Endometrial microvascular endothelial cells (primary cell): ENCODE measurements around the gene SLC6A9. TPM values are rescaled to one million over a fixed set of nuclear protein-coding genes. Genes with fewer than 3 reads are reported as not detected.

Experiments
- in situ Hi-C: cut with HindIII; loops from 2 replicates; pipeline ENCODE4 v1.10.0; 2017; ENCODE audit warnings: low sequenced_read_pairs, low pct_unique_long_range_greater_than_20kb; ENCODE audit errors: inconsistent ontology term
- total RNA-seq: library from RNA; depleted of rRNA; stranded (reverse); fragments of >200 nt; gene quantifications from one replicate; pipeline ENCODE4 v1.2.3, GENCODE V29; 2015; ENCODE audit errors: inconsistent ontology term

The SLC6A9 gene
- total RNA-seq, 1 donor from 2014 or later: 0.28 TPM

GRCh38 chr1:44033041-44033575 is 1.8 kb upstream of the SLC6A9 start:
- in situ Hi-C loops: no loop called here

- in situ Hi-C loops: no loop called here
Observed at GRCh38 chr1:44032170-44032790, 1.0 kb upstream of the SLC6A9 start.

DNA sequence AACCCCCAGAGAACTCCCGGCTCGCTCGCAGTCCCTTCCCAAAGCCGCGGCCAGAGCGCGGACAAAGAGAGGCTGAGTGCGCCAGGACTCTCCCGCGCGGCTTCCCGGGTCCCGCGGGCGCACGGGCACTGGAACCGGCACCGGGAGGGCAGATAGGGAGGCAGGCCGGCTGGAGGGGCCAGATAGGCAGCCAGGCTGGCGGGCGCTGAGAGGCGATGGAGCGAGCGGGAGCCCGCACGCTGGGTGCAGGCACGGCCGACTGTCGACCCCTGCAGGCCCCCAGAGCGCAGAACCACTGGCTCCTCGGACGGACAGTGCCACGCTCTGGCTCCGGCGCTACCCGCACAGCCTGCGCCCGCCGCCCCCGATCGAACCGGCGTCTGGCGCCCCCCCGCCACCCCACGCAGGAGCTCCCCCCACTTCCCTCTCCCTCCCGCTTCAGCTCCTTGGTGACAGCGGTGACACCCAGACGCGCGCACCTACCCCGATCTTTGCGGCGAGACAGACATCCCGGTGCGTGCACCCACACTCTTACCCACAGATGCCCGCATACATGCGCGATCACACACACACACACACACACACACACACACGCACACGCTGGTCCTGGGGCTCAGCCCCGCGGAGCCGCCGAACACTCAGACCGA is 534 bp downstream of the SLC6A9 start:
- in situ Hi-C loops: no loop called here

DNA sequence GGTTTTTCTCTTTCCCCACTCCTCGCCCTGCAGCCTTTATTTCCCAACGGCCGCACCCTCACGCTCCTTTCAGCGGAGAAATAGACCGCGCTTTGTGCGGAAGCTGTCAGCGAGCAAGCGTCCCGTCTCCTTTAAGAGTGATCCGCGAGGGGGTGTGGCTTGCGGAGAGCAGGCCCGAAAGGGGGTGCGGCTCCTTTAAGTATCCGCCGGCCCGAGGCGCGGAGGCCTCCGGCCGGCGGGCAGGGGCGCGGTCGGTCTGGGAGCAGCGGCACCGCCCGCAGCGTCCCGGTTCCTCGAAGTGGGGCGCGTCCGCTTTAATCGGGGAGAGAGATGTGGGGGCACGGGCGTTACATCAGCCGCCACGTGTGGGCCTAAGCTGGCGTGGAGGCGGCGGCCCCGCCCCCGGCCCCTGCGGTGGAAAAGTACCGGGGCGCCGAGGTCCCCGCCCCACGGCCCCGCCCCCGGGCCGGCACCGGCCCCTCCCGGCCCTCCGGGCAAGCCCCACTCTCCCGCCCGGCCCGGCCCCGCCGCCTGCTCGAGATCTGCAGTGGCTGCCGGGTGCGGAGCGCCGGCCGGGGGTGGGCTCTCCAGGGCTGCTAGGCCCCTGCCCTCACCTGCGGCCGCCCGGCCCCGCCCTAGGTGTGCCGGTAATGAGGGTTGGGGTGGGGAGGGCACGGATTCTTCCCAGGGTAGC is 1.2 kb downstream of the SLC6A9 start:
- in situ Hi-C loops: no loop called here

DNA sequence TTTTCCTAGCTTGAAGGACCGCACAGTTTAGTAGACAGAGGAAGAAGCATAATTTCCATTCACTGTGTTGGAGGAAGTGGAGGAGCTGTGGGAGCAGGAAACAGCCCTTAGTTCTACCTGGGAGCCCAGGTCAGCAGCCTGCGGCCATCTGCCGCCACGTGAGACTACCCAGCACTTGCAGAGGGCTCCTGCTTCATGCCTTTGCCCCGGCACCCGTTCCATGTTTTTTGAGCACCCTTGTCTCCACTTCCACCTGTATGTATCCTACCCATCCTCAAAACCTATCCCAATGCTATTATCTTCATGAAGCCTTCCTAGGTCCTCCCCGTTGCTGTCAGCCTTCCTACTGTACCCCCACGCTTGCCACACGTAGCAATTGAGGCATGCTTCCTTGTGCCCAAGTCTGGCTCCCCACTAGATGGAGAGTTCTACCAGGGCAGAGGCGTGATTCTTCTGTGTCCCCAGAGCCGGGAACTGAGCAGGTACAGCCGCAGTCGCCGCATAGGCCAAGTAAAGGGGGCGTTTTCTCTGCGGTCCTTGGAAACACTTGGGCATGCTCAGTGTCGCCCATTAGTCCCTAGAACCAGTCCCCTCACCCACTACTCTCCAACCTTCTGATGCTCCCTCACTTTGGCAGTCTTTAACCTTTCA is 1.9 kb downstream of the SLC6A9 start:
- in situ Hi-C loops: no loop called here

DNA sequence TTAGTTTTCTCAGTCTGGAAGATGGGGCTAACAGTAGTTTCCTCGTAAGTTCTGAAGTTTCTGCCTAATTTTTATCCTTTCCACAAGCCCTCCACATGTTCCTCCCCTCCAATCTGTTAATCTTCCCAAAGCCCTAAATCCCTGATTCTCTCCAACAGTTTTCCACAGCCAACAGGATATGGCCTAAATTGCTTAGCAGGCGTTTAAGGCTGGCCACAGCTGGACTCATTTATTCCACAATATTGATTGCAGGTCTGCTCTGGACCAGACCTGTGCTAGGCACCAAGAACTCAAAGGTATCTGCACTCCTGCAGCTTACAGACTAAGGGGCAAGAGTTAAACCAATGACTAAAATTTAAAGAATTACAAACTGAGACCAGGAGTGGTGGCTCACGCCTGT is 3.9 kb downstream of the SLC6A9 start:
- in situ Hi-C loops: no loop called here

DNA sequence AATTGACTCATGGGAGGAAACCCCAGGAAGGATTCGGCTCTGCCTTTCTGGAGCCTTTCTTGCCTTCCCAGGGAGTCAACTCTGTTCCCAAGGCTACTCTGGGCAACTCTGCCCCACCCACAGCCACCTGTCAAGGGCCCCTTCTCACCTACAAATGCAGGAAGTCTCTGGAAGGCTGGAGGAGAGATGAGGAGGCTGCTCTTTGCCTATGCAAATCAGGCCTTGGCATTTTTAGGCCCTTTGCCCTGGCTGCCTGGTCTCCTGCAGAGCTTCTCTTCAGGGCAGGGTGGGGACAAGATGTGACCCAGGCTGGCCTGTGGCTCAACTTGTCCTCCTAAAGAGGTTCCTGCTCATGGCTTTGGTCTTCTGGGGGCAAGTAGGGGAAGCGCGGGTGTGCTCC is 5.4 kb downstream of the SLC6A9 start:
- in situ Hi-C loops: no loop called here

DNA sequence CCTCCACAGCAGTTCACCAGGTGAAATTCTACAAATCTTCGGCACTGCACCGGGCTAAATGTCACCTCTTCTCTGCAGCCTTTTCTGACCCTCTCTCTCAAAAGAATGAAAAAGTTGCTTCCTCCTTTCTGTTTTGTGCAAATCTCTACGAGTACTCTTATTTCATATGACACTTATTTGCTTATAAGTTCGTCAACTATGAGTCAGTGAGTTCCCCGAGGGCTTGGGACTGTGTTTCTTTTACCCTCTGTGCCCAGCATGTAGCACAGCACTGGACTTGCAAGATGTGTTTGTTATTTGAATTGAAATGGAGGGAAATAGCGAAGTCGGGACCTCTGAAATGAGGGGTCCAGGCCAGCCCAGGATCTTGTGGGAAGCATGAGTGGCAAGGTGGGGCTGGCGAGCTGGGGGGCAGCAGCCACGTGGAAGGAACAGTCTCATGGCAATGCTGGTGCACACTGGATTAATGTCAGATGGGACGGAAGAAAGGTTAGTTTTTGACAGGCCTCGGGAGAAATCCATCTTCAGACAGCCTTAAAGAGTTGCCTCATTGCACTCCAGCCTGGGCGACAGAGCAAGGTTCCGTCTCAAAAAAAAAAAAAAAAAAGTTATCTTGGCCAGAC is 6.2 kb downstream of the SLC6A9 start:
- in situ Hi-C loops: no loop called here

- in situ Hi-C loops: no loop called here
Observed at GRCh38 chr1:44024031-44024902, 7.0 kb downstream of the SLC6A9 start.

- in situ Hi-C loops: no loop called here
Observed at GRCh38 chr1:44021581-44022321, 9.5 kb downstream of the SLC6A9 start.

- in situ Hi-C loops: no loop called here
Observed at GRCh38 chr1:44021156-44021555, 10.1 kb downstream of the SLC6A9 start.

DNA sequence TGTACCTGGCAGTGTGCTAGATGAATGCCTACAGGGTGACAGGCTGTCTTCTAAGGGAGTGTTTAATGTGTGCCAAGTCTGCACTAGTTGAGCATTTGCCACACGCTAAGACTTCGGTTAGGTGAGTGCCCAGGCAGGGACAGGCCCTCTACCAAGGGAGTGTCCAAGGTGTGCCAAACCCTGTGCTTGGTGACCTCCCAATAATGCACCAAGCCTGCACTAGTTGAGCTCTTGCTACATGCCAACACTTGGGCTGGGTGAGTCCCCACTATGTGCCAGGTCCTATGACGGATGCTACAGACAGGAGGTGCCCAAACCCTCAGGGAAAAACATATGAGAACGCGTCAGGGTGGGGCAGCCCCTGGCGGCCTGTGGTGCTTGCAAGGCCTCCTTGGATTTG is 10.8 kb downstream of the SLC6A9 start:
- in situ Hi-C loops: no loop called here

DNA sequence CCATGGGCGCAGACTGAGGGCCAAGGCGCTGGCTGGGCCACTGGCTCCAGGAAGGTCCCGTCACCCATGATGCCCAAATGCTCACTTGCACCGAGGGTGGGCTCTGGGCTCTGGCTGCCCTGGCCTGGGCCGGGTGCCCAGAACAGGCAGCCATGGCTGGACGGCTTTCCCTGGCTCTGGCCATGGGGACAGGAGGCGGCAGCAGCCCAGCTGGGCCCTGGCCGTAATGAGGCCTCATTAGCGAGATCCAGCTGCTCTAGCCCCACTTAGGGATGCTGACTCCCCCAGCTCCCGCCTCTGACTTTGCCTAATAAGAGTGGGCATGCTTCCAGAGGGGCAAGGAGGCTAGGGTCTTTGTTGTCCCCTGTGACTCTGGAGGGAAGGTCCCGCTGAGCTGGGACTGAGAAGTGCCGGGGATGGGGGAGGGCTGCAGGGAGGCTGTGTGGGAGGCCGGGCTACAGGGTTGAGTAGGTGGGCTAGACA is 11.8 kb downstream of the SLC6A9 start:
- in situ Hi-C loops: no loop called here

- in situ Hi-C loops: no loop called here
Observed at GRCh38 chr1:44016890-44017400, 14.3 kb downstream of the SLC6A9 start.

DNA sequence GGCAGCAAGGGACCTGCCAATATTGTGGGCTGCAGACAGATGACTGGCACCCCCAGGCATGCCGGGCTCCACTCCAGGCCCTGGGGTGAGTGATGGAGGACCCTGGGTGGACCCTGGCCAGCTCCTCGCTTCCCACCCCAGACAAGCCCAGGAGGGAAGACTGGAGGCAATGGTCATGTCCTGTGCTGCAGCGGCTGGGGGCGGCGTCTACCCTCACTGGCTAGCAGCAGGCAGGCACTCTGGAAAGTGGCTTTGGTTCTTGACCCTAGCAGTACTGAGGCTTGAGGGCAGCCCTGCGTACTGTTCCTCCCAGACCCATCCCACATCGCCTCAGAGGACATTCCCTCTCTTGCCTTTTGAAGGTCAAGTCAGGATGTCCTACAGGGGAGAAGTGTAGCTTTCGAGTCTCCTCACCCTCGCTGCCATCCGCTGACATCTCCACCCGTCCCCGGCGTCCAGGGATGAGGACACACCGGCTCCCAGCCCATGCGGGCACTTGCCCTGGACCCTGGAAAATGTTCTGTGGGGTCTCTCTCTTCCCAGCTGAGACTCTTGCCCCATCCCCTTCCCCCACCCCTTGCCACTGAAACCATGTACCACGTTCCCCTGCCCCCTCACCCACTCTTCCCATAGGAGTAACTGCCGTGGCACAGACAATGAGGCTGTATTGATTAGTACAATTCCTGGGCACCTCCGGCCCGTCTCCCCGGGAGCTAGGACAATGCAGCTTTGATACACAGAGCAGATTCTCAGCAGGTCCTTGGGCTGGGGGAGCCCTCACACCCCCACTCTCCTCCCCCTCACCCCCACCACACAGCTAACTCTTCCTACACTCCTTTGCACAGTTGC is 15.0 kb downstream of the SLC6A9 start:
- in situ Hi-C loops: no loop called here

DNA sequence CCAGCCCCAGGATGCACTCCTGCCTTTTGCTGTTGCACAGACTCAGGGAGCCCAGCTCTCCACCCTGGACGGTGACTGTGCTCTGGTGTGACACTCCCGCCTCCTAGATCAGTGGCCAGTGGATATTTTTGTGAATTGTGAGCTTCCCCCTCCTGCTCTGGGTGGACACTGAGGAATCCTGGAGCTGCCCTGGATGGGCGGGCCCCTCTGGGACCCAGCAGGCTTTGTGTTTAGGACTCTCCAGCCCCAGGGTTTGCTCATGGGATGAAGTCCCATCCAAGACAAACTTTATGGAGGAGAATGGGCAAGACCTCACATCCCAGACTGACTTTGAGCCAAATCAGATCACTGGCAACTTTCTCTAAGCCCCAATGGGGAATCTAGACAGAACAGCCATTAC is 16.1 kb downstream of the SLC6A9 start:
- in situ Hi-C loops: no loop called here
